GM21423 (cell line): ENCODE data around the gene SH2D2A.

ENCODE experiments used
- ATAC-seq: cut with Tn5 transposase; IDR thresholded peaks from one replicate; pipeline ENCODE4 v1.9.1; 2021; ENCODE audit warnings: mild to moderate bottlenecking, moderate library complexity; ENCODE audit not compliant: unreplicated experiment

Gene SH2D2A

DNA sequence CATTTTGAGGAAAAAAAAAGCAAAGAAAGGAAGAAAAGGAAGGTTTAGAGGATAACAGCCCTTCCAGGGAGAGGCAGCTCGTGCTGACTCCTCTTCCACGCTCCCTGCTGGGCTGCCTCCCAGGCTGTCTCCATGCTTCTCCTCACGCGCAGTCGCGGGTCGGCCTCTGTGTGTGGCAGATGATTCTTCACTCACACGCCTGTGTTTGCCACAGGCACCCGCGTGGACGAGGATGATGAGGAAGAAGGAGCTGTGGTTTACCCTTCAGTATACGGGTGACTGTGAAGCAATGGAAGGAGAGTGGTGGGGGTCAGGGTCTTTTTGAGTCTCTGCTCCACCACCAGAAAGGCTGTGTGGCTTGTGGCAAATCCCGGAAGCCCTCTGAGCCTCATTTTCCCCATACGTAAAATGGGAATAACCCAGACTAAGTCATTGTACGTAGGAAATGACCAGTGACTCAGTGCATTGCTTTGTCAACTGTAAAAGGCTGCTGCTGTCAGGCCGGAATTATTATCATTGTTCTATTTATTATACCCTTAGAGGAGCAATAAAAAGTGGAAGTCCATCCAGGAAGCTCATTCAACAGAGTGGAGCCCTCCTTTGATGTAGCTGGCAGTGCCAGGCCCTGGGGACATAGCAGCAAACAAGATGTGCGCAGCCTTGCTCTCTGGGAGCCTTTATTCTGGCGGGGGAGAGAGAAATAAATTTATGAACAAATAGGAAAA lies 11.9 kb upstream of the SH2D2A start:
- ATAC-seq, result no peak

DNA sequence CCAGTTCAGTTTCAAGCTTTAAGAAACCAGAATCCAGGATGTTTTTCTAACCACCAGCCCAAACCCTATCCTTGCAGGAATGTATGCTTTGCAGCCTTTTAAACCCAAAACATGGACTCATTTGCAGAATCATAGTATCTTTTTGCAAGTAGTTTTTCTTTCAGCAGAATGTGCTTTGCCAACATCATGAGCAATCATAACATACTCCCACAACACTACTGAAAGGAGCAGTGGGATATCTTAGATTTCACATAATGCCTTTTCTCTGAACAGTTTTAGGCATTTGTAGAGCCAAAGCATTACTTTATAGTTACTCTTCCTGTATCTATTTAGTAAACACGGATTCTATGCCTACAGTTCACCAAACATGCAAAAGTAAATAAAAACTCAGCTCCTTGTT lies 10.0 kb upstream of the SH2D2A start:
- no peak for ATAC-seq

DNA sequence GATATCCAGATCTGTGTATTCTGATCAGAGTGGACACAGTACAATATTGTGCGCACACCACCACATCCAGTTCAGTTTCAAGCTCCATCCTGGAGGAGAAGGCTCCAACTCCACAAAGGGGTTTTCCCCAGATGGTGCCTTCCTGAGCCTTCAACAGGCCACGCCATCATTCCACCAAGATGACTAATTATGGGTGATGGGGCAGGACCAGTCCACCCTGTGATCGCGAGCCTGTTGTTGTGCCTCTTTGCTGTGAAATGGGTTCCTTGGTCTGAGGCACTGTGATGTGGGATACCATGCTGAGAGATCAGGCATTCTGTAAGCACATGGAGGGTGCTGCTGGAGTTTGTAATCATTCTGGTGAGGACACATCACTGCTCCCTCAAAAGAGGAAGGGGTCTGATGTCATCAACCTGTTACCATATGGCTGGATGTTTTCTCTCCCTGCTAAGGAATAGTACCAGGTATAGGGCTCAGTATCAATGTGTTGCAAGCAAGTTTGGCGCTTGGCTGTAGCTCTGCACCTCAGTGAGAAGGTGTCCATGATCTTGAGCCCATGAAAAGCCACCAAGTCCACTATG lies 6.7 kb upstream of the SH2D2A start:
- no peak for ATAC-seq

DNA sequence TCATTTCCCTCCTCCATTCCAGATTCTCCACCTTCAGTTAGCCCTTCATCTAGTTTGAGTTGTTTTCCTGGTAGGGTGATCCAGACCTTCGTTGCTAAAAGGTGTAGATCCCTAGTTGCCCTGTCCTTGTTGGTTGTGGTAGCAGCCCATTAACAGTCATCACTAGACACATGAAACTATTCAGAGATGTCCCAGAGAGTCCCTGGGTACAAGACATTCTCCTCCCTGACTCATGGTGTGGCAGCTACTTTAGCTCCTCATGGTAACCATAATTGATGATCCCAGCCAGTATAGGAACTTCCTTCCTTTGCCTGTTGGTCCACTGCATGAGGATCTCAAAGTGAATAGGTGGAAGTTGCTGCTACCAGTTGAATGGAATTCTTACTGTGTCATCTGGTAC lies 6.0 kb upstream of the SH2D2A start:
- no peak for ATAC-seq

DNA sequence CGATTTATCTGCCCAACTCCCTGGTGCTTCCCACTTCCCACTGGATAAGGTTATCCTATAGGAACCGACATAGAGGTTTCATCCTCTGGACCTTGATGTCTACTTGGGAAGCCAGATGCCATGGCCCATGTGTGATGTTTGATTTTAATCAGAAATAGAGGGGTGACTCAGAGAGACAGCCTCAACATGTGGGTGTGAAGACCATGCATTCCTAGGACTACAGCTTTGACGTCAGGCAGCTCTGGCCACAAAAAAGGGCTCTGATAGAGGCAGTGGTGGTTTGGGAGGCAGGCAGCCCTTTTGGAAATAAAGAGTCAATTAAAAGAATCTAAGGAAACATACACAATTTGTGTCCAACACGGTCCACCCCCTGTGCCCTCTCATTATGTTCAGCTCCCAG lies 5.2 kb upstream of the SH2D2A start:
- ATAC-seq, result no peak

DNA sequence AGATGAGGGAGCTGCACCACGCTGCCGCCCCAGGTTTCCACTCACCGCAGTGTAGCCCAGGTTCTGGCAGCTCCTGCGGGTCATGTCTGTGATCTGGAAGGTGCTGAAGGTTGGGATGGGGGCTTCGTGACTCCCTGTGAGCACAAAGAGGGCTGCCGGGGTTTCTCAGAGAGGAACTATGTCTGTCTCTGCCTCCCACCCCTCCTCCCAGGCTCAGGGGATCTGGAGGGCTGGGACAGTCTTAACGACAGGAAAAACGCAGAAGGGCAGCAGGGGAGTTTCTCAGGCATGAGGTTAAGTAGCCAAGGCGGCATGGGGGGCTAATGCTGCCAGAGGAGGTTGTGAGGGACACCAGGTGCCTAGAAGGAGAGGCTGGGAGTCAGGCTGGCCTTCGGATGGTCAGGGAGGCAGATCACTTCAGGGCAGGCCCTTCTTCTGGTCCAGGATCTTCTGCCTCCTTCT lies 656 bp downstream of the SH2D2A start:
- no peak for ATAC-seq

DNA sequence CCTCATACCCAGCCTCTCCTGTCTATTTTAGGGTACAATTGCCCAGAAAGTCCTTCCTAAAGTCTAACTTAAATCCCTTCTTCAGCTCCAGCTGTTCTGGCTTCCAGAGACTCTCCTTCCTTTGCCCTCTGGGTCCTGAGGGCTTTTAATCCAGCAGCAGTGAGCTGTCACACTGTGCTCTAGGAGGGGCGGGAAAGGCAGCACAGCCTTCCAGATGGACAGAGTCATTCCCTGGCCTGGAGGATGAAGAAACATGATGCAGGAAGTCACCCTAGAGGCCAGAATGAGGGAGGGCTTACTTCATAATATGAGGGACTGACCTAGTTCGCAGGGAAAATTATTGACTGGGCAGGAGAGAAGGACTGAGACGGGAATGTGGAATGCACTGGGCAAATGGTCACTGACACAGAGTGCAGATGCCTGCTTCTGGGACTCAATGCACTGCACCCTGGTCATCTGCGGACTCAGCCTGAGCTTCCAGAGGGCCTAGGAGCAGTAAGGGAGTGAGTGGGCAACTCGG lies 1.3 kb downstream of the SH2D2A start:
- ATAC-seq, result no peak

DNA sequence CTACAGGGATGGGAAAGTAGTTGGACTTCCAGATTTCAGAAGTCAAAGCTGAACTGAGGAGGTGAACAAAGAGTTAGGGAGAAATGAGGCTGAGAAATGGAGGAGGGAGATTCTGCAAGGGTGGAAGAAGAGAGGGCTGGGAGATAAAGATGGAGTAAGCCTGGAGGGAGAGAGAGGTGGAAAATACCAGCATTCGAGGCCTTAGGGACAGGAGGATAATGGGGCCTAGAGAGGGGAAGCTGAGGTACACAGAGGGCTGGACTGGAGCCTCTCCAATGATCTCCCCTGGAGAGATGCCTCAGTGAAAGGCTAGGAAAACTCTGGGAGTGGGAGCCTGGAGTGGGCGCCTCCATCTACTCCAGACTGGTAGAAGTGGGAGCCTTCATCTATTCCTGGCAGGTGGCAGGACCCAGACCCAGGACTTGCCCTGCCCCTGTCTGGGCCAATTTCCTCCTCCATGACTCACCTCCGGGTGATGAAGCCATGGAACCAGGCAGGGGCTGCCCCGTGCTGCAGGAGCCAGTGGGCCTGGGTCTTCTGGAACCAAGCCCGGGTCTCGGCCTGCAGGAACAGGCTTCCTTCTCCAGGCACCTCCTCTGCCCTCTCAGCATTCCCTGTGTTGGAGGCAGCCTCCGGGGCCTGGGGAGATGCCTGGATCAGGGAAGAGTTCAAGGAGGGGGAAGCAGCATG lies 1.9 kb downstream of the SH2D2A start:
- ATAC-seq, result no peak

DNA sequence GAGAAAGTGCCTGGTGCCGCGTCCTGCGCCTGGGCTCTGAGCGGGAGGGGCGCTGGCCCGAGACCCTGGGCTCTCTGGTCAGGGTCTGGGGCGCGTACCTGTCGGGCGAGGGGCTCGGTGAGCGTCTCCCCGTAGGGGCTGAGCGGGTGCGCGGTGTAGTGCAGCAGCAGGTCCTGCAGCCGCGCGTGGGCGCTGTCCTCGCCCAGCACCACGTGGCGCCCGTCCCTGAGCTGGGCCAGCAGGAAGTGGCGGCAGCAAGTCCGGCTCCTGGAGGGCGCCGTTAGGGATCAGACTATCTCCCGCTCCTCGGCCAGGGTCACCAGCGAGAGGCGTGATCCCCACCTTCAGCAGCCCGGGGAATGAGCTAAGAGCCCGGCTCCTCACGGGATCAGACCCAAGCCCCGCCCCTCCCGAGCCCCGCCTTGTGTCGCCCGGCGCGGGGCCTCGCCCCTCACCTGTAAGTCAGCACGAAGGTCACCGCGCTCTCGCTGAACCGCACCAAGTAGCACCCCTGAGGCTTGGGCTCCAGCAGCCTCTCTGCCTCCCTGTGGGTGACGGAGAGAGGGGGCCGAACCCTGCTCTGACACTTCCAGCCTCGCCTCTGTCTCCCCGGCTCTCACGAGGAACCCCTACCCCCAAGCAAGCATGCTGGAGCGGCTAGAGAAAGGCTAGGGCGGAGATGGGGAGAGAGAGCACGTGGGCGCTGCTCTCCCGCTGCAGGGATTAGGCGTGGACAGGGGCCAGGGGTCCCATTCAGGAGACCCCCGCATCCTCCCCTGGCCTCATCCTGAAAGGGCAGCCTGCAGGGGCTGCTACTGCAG lies 2.7 kb downstream of the SH2D2A start:
- no peak for ATAC-seq

DNA sequence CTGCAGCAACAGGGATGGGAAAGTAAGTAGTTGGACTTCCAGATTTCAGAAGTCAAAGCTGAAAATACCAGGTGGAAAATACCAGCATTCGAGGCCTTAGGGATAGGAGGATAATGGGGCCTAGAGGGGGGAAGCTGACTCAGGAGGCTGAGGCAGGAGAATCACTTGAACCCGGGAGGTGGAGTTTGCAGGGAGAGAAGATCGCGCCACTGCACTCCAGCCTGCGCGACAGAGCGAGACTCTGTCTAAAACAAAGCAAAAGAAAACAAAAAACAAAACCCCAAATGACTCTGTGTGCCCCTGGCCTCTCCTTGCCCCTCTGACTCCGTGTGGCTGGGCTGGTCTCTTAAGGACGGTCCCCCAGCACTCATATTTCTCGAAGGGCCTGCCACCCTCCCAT lies 3.4 kb downstream of the SH2D2A start:
- ATAC-seq, result no peak

DNA sequence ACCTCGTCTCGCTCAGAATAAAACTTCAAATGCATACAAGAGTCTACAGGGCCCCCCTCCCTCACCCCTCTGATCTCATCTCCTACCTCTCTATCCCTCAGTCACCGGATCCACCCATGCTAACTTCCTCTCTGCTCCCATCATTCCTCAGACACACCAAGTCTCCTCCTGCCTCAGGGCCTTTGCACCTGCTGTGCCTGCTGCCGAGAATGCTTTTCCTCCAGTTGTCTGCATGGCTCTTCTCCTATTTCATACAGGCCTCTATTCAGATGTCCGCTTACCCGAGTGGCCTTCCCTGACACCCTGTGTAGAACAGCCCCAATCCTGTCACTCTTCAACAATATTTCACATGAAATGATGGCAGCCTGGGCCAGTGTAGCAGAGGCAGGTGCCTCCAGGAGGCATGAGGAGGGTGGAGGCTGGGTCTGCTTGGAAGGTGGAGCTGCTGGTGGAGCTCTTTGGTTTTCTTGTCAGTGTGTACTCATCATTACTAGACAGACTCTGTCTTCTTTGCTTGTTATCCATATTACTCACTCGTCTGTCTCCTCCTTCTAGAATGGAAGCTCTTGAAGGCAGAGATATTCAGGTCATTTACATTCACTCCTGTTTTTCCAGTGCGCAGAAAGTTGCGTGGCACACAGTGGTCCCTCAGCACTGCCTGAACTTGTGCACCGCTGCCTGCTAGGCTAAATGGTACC lies 4.2 kb downstream of the SH2D2A start:
- ATAC-seq, result no peak

DNA sequence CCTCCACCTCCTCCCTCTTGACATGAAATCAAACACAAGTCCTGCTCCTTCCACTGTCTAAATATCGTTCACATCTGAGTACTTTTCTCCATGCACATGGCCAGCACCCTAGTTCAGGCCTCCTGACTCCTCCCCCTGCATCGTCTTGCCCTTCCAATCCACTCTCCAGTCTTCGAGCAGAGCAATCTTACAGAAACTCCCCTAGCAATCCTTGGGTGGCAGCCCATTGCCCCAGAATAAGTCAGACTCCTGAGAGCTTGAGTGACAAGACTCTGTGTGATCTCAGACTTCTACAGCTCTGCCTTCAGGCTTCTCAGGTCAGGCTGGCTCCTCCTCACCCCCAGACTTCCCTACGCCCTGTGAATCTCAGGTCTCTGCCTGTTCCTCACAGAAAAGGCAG lies 5.5 kb downstream of the SH2D2A start:
- ATAC-seq, result no peak

DNA sequence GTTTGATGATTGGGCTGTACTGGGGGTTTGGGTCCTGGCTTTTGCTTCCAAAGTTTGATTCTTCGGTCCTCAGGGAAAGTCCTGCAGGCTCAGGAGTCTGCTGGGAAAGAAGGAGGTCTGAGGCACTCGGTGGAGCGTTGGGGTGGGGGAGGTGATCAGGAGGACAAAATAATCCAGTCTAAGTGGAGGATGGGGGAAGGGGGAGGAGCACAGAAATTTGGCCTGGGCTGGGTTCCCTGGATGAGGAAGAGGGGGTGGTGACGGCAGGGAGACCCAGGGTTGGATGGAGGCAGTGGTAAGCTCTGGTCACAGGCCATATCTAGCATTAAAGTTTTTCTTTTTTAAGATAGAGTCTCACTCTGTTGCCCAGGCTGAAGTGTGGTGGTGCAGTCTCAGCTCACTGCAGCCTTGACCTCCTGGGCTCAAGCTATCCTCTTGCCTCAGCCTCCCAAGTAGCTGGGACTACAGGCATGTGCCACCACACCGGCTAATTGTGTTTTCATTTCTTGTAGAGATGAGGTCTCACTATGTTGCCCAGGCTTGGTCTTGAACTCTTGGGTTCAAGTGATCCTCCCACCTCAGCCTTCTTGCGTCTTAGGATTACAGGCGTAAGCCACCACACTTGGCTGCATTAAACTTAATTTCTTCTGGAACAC lies 6.8 kb downstream of the SH2D2A start:
- ATAC-seq, result no peak

DNA sequence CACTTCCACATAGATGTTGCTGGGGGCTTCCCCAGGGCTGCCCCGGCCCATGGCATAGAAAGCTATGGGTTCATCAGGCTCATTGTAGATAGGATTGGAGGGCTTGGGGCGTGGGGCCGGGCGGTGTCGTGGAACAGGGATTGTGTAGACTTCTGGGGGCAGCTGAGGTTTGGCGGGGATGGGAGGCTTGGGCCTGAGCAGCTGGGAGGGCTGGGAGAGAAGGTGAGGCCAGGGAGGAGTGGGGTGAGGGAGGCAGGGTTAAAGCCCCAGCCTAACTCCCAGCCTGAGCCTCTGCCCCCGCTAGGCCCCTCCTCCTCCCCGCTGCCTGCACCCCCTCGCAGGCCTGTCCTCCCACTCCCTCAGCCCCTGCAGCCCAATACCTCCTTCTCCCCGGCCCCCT lies 7.4 kb downstream of the SH2D2A start:
- no peak for ATAC-seq

DNA sequence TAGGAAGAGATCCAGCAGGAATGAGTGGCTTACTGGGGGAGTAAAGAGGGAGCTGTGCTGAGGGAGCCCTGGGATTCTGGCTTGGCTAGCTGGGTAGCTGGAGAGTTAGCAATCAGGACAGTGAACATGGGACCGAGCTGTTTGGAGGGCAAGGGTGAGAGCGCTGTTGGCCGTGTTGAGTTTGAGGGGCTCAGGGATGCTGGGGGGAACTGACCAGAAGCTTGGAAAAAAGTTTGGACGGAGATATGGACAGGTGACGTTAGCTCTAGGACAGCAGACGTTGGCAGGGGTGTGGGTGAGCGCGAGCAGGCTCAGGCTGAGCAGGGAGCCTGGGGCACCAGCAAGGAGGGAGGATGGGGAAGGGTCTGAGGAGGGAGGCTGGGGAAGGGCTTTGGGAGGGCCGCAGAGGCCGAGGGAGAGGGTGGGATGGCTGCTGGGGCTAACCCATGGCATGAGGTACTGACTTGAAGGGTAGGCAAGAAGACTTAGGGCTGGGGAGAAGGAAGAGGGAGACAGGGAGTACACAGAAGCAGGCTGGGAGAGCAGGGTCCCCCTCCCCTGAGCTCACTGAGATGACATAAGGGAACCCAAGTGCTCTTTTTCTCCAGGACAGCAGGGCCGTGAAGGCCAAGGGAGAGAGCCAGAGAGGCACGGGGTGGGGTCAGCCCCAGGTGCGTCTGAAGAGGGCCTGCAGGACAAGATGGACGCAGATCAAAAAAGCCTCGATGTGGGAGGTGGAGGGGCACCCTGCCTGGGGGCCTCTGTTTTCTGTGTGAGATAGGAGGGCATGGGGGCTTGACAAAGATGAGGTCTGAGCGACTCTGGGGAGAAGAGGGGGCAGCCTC lies 8.2 kb downstream of the SH2D2A start:
- ATAC-seq, result no peak

DNA sequence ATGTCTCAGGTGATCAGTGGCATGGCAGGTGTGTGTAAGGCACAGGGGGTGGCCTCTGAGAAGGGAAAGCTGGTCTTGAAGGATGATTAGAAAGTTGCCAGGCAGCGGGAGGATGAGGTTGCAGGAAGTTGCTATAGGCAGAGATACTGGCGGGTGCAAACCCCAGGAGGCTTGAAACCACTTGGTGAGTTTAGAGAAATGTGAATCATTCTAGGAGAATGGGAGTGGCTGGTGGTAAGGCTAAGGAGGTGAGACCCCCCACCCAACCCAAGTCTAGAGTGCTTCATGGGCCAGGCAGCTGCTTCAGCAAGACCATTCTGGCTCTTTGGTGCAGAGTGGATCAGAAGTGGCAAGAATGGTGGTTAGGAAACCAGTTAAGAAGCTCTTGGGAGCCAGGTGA lies 9.0 kb downstream of the SH2D2A start:
- no peak for ATAC-seq

DNA sequence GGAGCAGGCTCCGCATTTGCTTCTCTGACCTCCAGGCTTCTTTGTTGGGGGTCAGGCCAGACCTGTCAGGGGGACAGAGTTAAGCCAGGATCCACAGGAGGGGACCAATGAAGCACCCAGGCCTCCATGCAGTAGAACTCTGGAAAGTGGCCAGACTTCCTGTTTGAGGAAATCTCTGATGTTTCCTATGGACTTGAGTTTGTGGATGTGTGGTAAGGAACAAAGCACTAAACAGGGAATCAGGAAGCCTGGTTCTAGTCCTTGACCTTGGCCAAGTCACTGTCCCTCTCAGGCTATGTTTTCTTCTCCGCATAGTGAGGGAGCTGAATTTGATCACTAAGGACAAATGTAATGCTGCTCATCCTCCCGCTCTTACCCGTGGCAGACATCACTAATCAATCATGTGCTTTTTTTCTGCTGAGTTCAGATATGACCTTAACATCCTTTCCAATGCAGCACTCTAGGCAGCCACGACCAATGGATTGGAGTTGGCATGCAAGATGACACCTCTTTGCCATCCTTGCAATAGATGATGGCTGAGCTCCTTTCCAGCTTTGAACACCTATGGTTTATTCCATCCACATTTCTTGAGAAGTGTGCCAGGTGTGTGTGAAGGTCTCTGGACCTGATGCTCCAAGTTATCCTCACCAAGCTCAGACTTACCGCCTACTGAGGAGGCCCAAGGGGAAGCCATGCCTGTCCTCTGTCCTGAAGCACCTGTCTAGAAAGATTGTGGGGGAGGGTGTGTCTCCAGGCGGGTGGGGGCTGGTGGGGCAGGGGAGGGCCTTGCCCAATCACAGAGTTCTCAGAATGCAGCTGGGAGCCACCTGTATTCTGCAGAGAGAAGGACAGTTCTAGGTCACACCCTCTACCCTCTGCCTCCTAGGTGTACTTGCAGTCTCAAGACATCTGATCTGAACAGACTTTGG lies 9.9 kb downstream of the SH2D2A start:
- ATAC-seq, result no peak
